GM12865 (cell line): ENCODE measurements around the gene KRT85.

Experiments used
- DNase-seq: peaks from one replicate; pipeline ENCODE4 v3.0.0; 2010; ENCODE audit warnings: low read depth
- H3K4me3 ChIP-seq: 2 replicates; pipeline ENCODE4 v1.5.1; 2011; ENCODE audit warnings: mild to moderate bottlenecking, low read depth, low read length, control low read depth
- TF ChIP-seq, protein P1 (sequence below): IDR thresholded peaks from 2 replicates; pipeline ENCODE4 v1.5.1; 2011; ENCODE audit warnings: low read length, control low read depth, low read depth, inconsistent platforms; ENCODE audit not compliant: insufficient read depth; ENCODE audit errors: missing control alignments

The KRT85 gene

DNA sequence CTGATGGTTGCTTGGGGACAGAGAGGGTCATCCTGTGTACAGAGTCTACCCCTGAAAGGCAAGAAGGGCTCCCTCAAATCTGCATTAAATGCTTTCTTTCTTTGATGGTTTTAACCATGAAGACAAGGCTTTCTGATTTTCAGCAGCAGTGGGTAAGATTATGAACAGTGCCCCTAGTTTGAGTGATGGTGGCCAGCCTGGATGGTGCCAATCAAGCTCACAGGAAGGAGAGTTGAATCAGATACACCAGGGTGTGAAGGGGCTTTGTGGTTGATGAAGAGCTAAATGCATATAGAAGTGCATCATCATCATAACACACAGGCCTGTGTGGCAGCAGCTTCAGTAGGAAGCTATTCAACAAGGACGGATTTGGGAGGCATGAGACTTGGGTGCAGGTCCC lies 5.7 kb downstream of the KRT85 start:
- TF ChIP-seq, protein P1, sequence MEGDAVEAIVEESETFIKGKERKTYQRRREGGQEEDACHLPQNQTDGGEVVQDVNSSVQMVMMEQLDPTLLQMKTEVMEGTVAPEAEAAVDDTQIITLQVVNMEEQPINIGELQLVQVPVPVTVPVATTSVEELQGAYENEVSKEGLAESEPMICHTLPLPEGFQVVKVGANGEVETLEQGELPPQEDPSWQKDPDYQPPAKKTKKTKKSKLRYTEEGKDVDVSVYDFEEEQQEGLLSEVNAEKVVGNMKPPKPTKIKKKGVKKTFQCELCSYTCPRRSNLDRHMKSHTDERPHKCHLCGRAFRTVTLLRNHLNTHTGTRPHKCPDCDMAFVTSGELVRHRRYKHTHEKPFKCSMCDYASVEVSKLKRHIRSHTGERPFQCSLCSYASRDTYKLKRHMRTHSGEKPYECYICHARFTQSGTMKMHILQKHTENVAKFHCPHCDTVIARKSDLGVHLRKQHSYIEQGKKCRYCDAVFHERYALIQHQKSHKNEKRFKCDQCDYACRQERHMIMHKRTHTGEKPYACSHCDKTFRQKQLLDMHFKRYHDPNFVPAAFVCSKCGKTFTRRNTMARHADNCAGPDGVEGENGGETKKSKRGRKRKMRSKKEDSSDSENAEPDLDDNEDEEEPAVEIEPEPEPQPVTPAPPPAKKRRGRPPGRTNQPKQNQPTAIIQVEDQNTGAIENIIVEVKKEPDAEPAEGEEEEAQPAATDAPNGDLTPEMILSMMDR, result no peak
- no peak overlapping the region for H3K4me3 ChIP-seq
- DNase-seq, result no peak

GRCh38 chr12:52360663-52361271 lies 6.5 kb downstream of the KRT85 start:
- TF ChIP-seq, protein P1, result no peak
- DNase-seq, result no peak
- no peak overlapping the region for H3K4me3 ChIP-seq

- TF ChIP-seq, protein P1, result no peak
- no peak for DNase-seq
- H3K4me3 ChIP-seq, result no peak overlapping the region
These were observed 7.1 kb downstream of the KRT85 start for GRCh38 chr12:52360106-52360662.

DNA sequence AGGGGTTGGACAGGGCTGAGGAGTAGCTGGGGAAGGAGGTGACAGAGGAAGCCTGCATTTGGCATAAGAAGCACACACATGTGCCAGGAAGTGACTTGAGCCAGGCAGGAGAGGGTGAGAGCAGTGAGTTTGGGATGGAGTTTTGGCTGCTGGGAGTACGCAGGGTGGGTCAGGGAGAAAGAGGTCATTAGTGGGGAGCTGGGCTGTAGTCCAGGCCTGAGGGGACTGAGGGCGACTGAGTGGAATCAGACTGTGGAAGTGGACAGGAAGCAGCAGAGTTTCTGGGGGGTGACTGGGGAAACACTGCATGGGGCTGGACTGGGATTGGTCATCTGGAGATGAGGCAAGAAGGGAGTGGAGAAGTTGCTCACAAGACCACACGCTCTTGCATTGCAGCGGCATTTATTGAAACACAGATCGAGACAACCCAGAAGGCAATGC lies 7.6 kb downstream of the KRT85 start:
- no peak for DNase-seq
- TF ChIP-seq, protein P1, result no peak
- H3K4me3 ChIP-seq, result no peak overlapping the region

DNA sequence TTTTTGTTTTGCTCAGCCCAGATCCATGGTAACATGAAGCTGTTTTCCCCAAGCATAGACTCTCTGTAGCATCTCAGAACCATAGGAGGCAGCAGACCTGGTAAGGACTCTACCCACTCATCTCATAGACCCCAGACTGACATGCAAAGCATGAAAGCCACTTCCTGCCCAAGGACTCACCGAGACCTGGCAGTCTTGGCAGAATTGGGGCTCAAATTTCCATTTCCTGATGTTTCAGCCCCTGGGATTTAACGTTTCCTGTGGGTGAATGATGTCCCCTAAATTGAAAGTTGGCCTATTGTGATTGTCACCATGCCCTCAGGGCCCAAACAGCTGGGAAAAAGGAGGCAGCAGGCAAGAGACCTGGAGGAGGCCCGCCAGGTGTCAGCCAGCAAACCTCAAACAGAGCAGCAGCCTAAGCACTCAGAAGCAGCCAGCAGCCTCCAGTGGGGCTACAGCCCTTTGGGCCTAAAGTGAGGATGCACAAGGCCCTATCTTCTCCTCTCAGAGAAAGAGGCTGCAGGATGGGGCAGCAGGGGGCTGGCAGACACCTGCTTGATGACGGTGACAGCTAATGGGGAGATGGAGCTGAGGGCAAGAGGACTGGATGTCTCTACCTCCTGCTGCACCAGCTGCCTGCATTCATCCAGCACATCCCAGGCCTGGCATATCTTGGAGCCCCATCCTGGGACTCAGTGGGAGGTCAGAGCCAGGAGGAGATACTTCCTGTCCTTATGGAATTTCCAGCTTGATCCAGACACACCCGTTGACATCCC lies 8.5 kb downstream of the KRT85 start:
- TF ChIP-seq, protein P1, result peak; percentile 24
- H3K4me3 ChIP-seq, result no peak overlapping the region
- DNase-seq, result peak; percentile 72

DNA sequence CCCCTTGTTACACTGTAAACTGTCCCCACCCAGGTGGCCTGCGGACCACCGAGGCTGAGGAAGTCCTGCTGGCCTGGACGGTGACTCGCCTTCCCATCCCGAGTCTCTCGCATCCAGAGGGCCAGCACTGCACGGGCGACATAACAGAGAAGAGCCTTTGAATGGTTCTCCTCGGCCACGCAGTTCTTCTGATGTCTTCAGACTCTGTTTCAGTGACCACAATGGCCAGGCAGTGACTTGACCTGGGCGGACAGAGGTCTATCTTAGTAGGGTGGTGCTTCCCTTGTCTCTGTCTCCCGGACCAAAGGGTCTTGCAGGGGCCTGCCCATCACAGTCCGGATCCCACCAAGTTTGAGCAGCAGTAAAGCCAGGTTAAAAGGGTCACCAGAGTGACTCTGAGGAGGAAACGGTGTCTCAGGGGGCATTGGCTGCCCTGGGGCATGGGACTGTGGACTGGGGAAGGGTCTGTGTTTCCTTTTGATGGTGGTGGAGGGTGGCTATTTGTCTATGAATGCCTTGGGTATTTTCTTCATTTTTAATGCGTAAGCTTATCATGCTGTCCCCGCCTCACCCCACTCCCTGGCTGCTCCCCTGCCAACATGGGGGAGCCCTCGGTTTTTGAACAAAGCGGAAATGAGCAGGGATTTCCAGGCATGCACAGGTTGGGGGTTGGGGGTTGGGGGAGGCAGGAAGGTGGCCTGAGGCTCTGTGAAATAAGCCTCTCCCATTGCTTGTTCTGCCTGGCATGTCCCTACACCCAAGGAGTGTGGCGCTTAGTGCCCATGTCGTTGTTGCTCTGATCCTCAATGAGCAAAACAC lies 10.3 kb downstream of the KRT85 start:
- H3K4me3 ChIP-seq, result no peak overlapping the region
- TF ChIP-seq, protein P1, result no peak
- DNase-seq, result no peak
